GM12891 (cell line): ENCODE measurements around the gene GPR142.

Source experiments
- DNase-seq: peaks from one replicate; pipeline ENCODE4 v3.0.0; 2011; ENCODE audit warnings: low spot score; ENCODE audit not compliant: insufficient read length
- FAIRE-seq: peaks from 2 replicates; lab custom pipeline; 2011; peaks lifted over from hg19 to GRCh38; lab: Jason Lieb, UNC
- PAX5 ChIP-seq: IDR thresholded peaks from 2 replicates; pipeline ENCODE4 v1.6.1; 2011; ENCODE audit warnings: low read length, moderate library complexity, mild to moderate bottlenecking; ENCODE audit not compliant: insufficient read depth, severe bottlenecking
- POLR2A ChIP-seq: IDR thresholded peaks from 2 replicates; pipeline ENCODE4 v1.6.1; 2011; ENCODE audit warnings: low read depth, low read length, control low read depth
- POLR2AphosphoS5 ChIP-seq: IDR thresholded peaks from 2 replicates; pipeline ENCODE4 v1.6.1; 2011; ENCODE audit warnings: low read depth, low read length, control low read depth
- POU2F2 ChIP-seq: IDR thresholded peaks from 2 replicates; pipeline ENCODE4 v1.6.1; 2011; ENCODE audit warnings: low read depth, mild to moderate bottlenecking, control low read depth, low read length, moderate library complexity
- SPI1 ChIP-seq: IDR thresholded peaks from 2 replicates; pipeline ENCODE4 v1.6.1; 2011; ENCODE audit warnings: low read depth, low read length, control low read depth
- TAF1 ChIP-seq: IDR thresholded peaks from 2 replicates; pipeline ENCODE4 v1.6.1; 2011; ENCODE audit warnings: low read depth, low read length, control low read depth

The GPR142 gene

GRCh38 chr17:74379495-74380085 lies 12.3 kb downstream of the GPR142 start:
- DNase-seq (peak; percentile 95), FAIRE-seq (peak; percentile 87)
- TF ChIP-seq TAF1 (no peak), SPI1 (no peak), POU2F2 (no peak), POLR2AphosphoS5 (no peak), POLR2A (no peak), PAX5 (no peak)

GRCh38 chr17:74380086-74380958 lies 13.0 kb downstream of the GPR142 start:
- FAIRE-seq (no peak), DNase-seq (no peak)
- TF ChIP-seq SPI1, result no peak
- no peak for TF ChIP-seq PAX5
- no peak for TF ChIP-seq POU2F2
- no peak for TF ChIP-seq TAF1
- no peak for TF ChIP-seq POLR2AphosphoS5
- no peak for TF ChIP-seq POLR2A

GRCh38 chr17:74380959-74381808 lies 13.9 kb downstream of the GPR142 start:
- DNase-seq (no peak), FAIRE-seq (peak; percentile 20)
- TF ChIP-seq PAX5 (no peak), SPI1 (no peak)

GRCh38 chr17:74383141-74383540 lies 15.8 kb downstream of the GPR142 start:
- FAIRE-seq (no peak), DNase-seq (no peak)
- TF ChIP-seq PAX5, result no peak
- TF ChIP-seq TAF1, result no peak
- TF ChIP-seq POU2F2, result no peak
- no peak for TF ChIP-seq POLR2A
- TF ChIP-seq SPI1, result no peak
- TF ChIP-seq POLR2AphosphoS5, result no peak

- FAIRE-seq, result no peak
- no peak for TF ChIP-seq POLR2AphosphoS5
- TF ChIP-seq POLR2A, result no peak
- no peak for TF ChIP-seq SPI1
- TF ChIP-seq POU2F2, result no peak
- no peak for DNase-seq
Observed at GRCh38 chr17:74385201-74385600, 17.9 kb downstream of the GPR142 start.

- DNase-seq (no peak), FAIRE-seq (no peak)
- TF ChIP-seq PAX5, result no peak
Observed at GRCh38 chr17:74386386-74386785, 19.1 kb downstream of the GPR142 start.

- TF ChIP-seq TAF1 (no peak), POU2F2 (no peak), POLR2AphosphoS5 (no peak), SPI1 (no peak), PAX5 (no peak), POLR2A (no peak)
- no peak for FAIRE-seq
Observed at GRCh38 chr17:74387365-74388218, 20.3 kb downstream of the GPR142 start.

GRCh38 chr17:74389084-74389753 lies 21.9 kb downstream of the GPR142 start:
- TF ChIP-seq SPI1 (no peak), POLR2A (no peak), POU2F2 (no peak), PAX5 (no peak), POLR2AphosphoS5 (no peak)
- FAIRE-seq (no peak), DNase-seq (no peak)

More at GRCh38 chr17:74387365-74388218, 20.3 kb downstream of the GPR142 start:
- no peak for DNase-seq
